Esophagus muscularis mucosa (tissue), 4 donors: ENCODE data around the gene RCBTB1. TPM values are rescaled to one million over a fixed set of nuclear protein-coding genes. Genes with fewer than 3 reads are reported as not detected.

Experiments used
- DNase-seq: peaks from one replicate; pipeline ENCODE4 v3.0.0-alpha.2; 2017; ENCODE audit errors: extremely low spot score
- H3K27ac ChIP-seq, 4 donors: fragments of 200-600 bp; sonication (generic); replicated peaks in 1 of 4; 1 replicate in 3 of 4; 2 replicates in 1 of 4; pipeline ENCODE4 v1.5.1; 2016 to 2019; ENCODE audit warnings: mild to moderate bottlenecking in 1 of 4
- H3K27me3 ChIP-seq, 4 donors: fragments of 200-600 bp; sonication (generic); one replicate each; pipeline versions ENCODE4 v1.5.1 to v1.6.0; 2016 to 2019
- H3K36me3 ChIP-seq, 4 donors: fragments of 200-600 bp; sonication (generic); one replicate each; pipeline ENCODE4 v1.5.1; 2016 to 2019
- H3K4me1 ChIP-seq, 4 donors: fragments of 200-600 bp; sonication (generic); one replicate each; pipeline ENCODE4 v1.5.1; 2016 to 2019
- H3K4me3 ChIP-seq, 4 donors: fragments of 200-600 bp; sonication (generic); 1 replicate in 2 of 4; 2 replicates in 2 of 4; pipeline ENCODE4 v1.5.1; 2016 to 2019; ENCODE audit warnings: mild to moderate bottlenecking in 4 of 4, moderate library complexity in 1 of 4
- H3K9me3 ChIP-seq, 4 donors: fragments of 200-600 bp; sonication (generic); 1 replicate in 3 of 4; 2 replicates in 1 of 4; pipeline ENCODE4 v1.5.1; 2016 to 2019
- EP300 ChIP-seq: sonication (generic); formaldehyde crosslinking; IDR thresholded peaks from one replicate; pipeline ENCODE4 v1.6.1; 2017; ENCODE audit warnings: antibody characterized with exemption
- POLR2A ChIP-seq: fragments of 450-650 bp; IDR thresholded peaks from one replicate; pipeline ENCODE4 v1.6.1; 2017; ENCODE audit warnings: antibody characterized with exemption, moderate library complexity, mild to moderate bottlenecking, low read depth
- POLR2AphosphoS5 ChIP-seq, 2 donors: sonication (generic); formaldehyde crosslinking; IDR thresholded peaks; one replicate each; pipeline ENCODE4 v1.6.1; 2017; ENCODE audit warnings: antibody characterized with exemption in 2 of 2
- whole genome bisulfite sequencing: methylation state at CpG from one replicate; pipeline ENCODE4 v1.1.5; 2018; 5-methylcytosine and 5-hydroxymethylcytosine counted together
- intact Hi-C: fragments of 100-400 bp; cut with DNase I; formaldehyde crosslinking; loops from one replicate; pipeline ENCODE4 v1.15.1; 2023
- total RNA-seq, 4 donors: library from RNA; depleted of rRNA; stranded (reverse); fragments of >200 nt; gene quantifications; one replicate each; pipeline versions ENCODE4 v1.1.0 to v1.2.1, GENCODE V29; 2016
- TF ChIP-seq, protein P1 (sequence below), 3 experiments: fragments of 200-600 bp in 2 of 3; fragments of 450-650 bp in 1 of 3; sonication (generic) in 2 of 3; IDR thresholded peaks; one replicate each; pipeline ENCODE4 v1.5.1; 2017 to 2019; ENCODE audit warnings: antibody characterized with exemption in 3 of 3, mild to moderate bottlenecking in 2 of 3, moderate library complexity in 1 of 3

RCBTB1 gene
- total RNA-seq, 4 donors from 2014 or later, result 11.1 to 14.7 (median 12.3) TPM

DNA sequence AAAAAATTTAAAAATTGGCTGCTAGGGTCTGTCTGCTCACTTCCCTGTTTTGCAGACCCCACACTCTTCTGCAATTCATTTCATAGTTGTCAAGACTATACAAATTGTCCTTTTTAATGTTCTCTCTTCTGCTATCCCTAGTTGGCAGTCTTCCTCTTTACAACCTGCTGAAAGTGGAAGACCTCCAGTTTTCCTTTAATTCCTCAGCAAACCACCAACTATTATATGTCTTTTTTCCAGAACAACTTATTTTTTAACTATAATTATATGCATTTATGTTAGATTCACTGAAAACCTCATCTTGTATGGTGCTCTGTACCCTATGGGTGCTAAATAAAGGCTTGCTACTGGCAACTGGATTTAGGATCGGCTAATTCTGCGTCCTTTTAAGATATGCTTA is 90.7 kb downstream of the RCBTB1 start:
- H3K27me3 ChIP-seq, result no peaks in the 10 kb centered on the region
- intact Hi-C loops, result no loop called here
- DNase-seq, result no peak
- H3K9me3 ChIP-seq, result no peaks in the 10 kb centered on the region
- WGBS, result 62% methylated on average over 2 of the region's 2 CpGs
- peaks cover 0 to 28% (median 12%) of the 10 kb centered on the region in 4 donors for H3K4me1 ChIP-seq
- TF ChIP-seq POLR2AphosphoS5 (IDR thresholded peaks at IDR 0.05) (no peak), POLR2A (no peak), EP300 (no peak)
- TF ChIP-seq, protein P1, sequence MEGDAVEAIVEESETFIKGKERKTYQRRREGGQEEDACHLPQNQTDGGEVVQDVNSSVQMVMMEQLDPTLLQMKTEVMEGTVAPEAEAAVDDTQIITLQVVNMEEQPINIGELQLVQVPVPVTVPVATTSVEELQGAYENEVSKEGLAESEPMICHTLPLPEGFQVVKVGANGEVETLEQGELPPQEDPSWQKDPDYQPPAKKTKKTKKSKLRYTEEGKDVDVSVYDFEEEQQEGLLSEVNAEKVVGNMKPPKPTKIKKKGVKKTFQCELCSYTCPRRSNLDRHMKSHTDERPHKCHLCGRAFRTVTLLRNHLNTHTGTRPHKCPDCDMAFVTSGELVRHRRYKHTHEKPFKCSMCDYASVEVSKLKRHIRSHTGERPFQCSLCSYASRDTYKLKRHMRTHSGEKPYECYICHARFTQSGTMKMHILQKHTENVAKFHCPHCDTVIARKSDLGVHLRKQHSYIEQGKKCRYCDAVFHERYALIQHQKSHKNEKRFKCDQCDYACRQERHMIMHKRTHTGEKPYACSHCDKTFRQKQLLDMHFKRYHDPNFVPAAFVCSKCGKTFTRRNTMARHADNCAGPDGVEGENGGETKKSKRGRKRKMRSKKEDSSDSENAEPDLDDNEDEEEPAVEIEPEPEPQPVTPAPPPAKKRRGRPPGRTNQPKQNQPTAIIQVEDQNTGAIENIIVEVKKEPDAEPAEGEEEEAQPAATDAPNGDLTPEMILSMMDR (IDR thresholded peaks at IDR 0.05), result no peak
- peak overlapping the region; percentile 94 to 98 (median 94) for H3K27ac ChIP-seq
- peaks cover 0 to 12% (median 7%) of the 10 kb centered on the region in 4 donors for H3K36me3 ChIP-seq
- H3K4me3 ChIP-seq, result peak overlapping the region; percentile 68 to 76 (median 72)

DNA sequence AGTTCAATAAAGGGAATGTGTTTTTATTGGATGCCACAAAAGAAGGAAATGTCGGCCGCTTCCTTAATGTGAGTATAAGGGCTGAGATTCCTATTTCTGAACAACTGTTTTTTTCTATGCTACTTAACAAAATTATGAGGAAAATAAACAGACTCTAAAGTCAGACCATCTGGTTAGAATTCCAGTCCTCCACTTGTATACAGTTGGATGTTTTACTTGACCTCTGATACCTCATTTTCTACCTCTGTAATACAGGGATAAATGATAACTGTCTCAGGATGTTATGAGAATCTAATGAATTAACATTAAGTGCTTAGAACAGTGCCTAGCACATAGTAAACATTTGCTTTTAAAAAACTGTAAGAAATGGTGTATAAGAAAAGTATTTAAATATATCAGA is 96.8 kb downstream of the RCBTB1 start:
- intact Hi-C loops, result no loop called here
- peaks cover 13 to 63% (median 37%) of the 10 kb centered on the region in 4 donors for H3K36me3 ChIP-seq
- no peak for DNase-seq

More for the DNA sequence above, 96.8 kb downstream of the RCBTB1 start:
- Histone ChIP-seq H3K27ac (no peak overlapping the region), H3K4me1 (no peaks in the 10 kb centered on the region), H3K9me3 (no peaks in the 10 kb centered on the region), H3K27me3 (no peaks in the 10 kb centered on the region), H3K4me3 (no peak overlapping the region)
- 96% methylated on average over 2 of the region's 2 CpGs for WGBS
- TF ChIP-seq EP300 (no peak), POLR2A (no peak), POLR2AphosphoS5 (IDR thresholded peaks at IDR 0.05) (no peak)
- TF ChIP-seq, protein P1 (IDR thresholded peaks at IDR 0.05), result no peak

Other genes starting within 250 kb of the RCBTB1 start
- 100 to 1,000 TPM in 1 of 4 donors, 10 to 100 TPM in 3; 75.4 to 119 (median 81.8) TPM for gene CAB39L, start 141.5 kb downstream of the RCBTB1 start, total RNA-seq
- 10 to 100 TPM in 1 of 4 donors, 1 to 10 TPM in 3; 8.4 to 13.3 (median 9.3) TPM for gene SETDB2, start 141.3 kb downstream of the RCBTB1 start, total RNA-seq
- 10 to 100 TPM; 27.5 to 54.0 (median 31.2) TPM for gene PHF11, start 89.6 kb downstream of the RCBTB1 start, total RNA-seq
- under 1 TPM; 0.13 to 0.83 (median 0.35) TPM for gene ARL11, start 42.9 kb upstream of the RCBTB1 start, total RNA-seq
- gene EBPL, start 105.9 kb upstream of the RCBTB1 start, total RNA-seq, result 10 to 100 TPM; 17.0 to 56.4 (median 45.9) TPM
- 10 to 100 TPM; 47.9 to 66.4 (median 55.4) TPM for gene KPNA3, start 207.1 kb upstream of the RCBTB1 start, total RNA-seq